CD4-positive, alpha-beta T cell treated with Interleukin-2 at 100 ng/mL for 4 hours (primary cell): Measurements from ENCODE around the gene ATP6V0D1.

ENCODE experiments used
- DNase-seq: peaks from one replicate; pipeline ENCODE4 v3.0.0-alpha.2; 2020; ENCODE audit warnings: low spot score

The ATP6V0D1 gene

DNA sequence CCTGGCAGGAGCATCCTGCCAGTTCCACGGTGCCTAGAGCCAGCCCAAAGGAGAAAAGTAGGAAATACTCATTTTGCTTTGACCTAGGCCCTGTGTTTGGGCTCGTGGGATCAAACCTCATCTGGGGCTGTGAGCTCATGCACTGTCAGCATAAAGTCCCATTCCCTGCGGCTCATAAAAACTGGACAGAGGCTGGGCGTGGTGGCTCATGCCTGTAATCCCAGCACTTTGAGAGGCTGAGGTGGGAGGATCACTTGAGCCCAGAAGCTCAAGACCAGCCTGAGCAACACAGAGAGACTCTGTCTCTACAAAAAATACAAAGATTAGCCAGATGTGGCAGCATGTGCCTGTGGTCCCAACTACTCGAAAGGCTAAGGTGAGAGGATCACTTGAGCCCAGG lies 17.9 kb downstream of the ATP6V0D1 start:
- DNase-seq: no peak

DNA sequence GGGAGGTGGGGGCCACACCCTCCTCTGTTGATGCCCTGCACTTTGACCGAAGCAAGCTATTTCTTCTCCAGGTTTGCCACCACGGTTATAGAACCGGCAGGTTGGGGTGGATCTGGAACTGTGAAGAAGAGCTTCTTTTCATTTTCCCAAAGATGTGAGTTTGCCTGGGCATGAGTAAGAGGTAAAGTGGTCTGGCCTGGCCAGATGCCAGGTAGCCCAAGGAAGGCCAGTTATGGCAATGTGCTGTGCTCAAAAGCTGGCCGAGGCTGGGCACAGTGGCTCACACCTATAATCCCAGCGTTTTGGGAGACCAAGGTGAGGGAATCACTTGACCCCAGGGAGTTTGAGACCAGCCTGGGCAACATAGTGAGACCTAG lies 18.7 kb downstream of the ATP6V0D1 start:
- no peak for DNase-seq

DNA sequence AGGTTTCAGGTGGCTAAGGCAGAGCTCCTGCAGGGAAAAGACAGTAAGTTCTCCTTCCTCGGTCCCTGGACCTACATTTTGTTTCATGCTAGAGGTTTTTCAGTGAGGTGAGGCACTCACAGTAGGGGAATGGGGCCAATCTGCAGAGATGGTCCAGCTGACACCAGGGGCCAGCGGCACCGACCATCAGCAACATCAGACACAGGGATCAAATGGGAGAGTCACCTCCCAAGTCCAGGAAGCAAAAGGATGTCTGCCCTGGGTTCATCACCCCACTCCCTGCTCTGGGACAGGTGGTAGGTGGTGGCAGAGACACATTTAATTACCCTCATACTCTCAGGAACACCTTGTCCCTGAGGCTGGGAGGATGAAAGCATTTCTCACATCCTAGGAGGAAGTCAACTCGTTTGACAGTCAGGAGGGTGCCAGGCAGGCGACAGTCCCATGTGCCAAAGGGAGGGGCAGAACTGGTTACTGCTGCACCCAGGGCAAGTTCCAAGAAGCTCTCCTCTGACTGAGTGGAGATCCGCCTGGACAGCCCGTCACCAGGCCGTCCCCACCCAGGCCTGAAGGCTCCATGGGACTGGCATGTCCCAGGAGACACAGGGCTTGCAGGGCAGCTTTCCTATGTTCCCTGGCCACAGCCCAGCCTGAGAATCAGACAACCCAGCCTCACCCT lies 19.2 kb downstream of the ATP6V0D1 start:
- no peak for DNase-seq

DNA sequence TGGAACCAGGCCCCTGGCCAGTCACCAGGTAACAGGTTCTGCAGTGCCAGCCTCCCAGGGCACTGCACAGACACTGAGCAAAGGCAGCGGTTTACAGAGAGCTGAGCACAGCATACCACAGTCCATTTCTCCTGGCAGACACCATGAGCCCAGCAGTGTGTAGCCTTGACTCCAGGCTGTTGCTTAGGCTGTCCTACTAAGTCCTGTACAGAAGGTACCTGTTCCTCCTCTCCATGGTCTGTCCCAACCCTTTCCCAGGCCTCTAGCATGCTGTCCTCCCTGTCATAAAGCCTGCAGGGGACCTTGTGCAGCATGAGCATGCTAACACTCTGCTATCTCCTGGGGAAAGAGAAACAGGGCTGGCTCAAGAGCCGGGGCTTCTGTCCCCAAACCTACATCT lies 20.0 kb downstream of the ATP6V0D1 start:
- no peak for DNase-seq

DNA sequence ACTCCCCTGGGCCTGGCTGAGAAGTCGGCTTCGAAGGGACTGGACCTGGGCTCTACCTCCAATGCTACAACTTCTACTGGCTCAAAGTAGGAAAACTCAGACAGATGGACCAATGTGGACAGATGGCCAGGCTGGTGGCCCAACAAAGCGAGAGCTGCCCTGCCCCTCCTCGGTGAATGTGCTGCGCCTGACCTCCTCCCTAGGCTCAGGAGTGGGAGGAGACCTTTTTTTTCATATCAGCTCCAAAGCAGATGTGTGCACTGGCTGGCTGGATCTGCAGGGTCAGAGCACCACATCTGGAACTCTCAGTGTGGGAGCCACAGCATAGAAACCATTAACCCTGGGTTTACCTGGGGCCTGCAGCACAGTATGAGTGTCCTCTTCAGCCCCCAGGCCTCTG lies 20.8 kb downstream of the ATP6V0D1 start:
- DNase-seq: no peak

DNA sequence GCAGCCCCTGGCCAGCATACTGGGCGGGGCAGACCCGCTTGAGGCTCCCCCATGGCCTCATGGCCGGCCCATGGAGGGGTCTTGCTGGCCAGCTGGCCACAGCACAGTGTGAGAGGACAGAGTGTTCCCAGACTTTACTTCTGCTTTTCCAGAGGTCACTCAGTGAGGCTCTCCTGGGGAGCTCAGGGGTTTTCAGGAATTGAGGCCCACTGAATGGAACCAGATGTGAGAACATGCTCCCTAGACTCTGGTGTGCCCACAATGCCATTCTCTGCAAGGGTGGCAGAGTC lies 21.2 kb downstream of the ATP6V0D1 start:
- no peak for DNase-seq

DNA sequence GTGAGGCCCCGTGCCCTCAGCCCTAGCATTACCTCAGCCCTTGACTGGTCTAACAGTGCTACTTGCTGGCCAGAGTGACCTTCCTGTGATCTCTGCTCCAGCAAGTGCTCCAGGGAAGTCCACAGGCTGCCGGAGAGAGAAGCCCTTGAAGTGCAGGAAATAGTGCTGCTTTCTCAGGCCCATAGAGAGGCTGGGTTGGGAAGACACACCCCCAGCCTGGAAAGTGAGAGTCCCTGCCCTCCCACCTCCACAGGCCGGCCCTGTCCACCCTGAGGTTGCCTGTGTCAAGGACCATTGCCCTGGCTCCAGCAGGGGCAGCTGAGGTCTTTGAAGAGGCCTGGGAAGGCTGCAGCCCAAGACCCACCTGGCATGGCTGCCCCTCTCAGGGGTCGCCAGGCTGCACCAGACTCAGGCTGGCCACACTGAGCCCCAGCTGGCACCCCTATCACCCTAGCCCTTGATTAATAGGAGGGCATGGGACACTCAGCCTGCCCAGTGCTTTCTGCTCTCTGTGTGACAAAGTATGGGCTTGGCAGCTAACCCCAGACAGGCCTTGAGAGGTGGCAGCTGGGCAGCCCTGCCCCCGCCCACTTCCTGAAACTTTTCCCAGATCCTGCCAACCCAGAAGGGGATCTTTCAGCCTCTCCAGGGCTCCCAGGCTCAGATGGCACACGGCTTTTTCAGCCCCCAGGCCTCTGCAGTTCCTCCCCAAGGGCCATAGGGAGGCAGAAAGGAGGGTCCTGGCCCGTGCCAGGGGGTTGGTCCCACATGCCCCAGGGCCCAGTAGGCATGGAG lies 21.7 kb downstream of the ATP6V0D1 start:
- DNase-seq: no peak

DNA sequence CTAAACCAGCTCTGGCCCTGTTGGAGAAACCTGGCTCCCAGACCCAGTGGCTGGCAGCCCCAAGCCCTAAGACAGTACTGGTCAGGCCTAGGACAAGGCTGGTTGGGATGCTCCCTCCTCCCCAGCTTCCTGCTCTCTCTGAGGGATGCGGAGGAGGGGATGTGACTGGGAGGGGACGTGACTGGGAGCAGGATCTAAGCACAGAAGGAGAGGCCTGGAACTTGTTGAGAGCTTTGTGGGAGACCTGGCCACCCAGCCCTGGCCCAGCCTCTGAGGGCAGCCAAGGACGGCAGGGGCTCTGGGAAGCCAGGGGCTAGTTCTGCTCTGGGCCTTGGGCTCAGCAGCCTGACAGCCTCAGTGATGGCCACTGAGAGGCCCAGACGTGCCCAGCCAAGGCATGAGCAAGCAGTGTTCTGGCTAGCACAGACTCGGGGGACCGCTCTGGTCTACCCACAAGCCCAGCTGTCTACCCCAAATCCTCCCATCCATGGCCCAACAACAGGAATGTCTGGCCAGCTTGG lies 22.8 kb downstream of the ATP6V0D1 start:
- no peak for DNase-seq

DNA sequence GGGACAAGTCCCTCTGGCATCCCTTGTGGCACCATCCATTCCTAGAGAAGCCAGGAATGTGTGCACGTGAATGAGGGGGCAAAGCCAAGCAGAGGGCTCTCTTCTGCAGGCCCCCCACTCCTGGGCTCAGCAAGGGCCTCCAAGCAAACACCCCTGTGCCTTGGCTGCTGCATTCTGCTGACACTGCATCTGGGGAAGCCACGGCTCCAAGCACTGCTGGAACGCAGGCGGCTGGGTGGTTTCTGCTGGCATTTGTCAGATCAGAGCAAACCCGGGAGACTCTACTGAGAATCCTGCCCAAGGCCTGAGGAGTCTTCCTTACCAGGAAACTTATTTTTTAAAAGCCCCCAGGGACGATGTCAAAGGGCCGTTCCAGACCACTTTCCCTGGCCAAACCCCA lies 23.3 kb downstream of the ATP6V0D1 start:
- DNase-seq: no peak

DNA sequence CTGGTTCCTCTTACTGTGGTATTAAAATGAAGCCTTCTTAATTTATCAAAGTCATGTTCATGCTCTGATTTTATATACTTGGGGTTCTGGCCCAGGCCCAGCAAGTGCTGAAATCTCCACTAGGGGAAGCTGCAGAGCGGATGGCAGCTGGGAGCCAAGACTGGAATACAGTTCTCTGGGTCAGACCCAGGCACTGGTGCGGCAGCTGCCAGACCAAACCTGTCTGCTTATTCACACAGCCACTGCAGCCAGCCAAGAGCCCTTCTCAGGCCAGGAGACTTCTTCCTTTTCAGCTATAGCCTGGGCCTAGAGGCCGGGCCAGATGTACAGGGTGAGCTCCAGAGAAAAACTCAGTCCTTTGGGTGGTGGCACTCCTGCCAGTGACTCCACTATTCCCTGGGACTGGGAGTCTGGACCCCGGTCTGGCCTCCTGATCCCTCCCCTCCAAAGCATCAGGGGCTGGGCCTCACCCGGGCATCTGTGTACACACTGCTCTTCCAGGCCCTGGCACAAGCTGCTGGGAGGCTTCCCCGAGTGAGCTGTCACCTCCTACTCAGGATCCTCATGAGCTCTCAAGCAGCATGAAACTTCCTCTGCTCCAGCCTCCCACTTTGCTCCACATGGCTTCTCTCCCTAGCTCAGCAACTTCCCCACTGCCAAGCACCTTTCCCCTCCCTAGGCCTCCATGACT lies 24.4 kb downstream of the ATP6V0D1 start:
- DNase-seq: no peak

DNA sequence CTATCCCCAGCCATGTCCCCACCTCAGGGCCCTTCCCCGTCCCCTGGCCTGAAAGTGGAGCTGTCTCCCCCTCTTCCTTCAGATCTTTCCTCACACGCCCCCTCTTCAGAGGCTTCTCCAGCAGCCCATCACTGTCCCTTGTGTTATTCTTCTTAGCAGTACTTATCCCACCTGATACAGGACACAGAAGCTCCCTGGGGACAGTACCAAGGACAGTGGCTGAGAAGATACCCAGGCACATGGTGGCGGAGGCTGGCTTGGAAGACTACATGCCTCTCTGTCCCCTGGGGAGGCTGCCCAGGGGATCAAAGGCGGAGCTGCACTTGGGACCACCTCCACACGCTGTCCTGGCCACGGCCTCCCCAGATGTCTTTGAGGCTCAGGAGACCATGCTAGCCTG lies 26.1 kb downstream of the ATP6V0D1 start:
- no peak for DNase-seq

DNA sequence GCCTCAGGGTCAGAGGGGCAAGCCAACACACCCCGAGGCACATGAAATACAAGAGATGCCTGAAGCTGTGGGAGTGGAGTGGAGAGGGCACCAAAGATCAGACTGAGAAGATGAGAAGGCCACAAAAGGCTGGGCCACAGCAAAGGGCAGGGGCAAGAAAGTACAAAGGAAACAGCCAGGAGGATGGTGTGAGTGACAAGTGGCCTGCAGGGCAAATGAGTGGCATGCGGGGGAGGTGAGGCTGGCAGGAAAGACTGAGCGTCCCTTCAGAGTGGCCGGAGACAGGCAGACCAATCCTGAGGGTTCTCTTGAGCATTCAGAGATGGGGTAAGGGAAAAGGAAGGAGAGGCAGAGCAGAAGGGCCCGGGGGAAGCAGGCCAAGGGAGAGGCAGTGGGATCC lies 26.9 kb downstream of the ATP6V0D1 start:
- DNase-seq: no peak

DNA sequence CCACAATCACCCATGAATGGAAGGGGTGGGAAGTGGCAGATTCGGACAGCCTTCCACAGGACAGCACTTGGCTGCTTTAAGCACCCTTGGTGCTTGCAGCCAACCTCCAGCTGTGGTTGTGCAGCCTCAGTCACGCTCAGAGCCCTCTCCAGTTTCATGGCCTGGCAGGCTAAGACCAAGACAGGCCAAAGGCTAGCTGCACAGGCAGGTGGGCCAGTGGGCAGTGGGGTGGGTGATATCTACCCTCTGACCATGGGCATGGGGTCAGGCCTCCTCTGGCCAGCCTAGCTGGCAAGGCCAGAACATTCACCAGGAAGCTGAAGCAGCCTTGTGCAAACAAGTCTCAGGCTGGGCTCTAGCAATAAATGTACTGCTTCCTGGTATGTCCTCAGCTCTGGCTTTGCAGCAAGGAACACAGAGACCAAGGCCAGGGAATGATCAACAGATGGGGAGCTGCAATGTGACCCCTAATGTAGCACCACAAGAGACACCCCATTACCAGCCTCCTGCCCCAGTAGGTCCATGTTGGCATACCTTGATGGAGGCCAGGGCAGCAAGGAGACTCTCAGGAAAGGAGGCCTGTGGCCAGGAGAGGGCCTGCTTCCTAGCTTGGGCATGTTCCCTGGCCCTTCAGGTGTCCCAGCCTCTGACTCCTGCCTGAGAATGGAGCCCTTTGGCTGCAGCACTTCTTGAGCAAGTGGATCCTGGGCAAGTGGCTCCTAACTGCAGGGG lies 29.1 kb downstream of the ATP6V0D1 start:
- DNase-seq: no peak

DNA sequence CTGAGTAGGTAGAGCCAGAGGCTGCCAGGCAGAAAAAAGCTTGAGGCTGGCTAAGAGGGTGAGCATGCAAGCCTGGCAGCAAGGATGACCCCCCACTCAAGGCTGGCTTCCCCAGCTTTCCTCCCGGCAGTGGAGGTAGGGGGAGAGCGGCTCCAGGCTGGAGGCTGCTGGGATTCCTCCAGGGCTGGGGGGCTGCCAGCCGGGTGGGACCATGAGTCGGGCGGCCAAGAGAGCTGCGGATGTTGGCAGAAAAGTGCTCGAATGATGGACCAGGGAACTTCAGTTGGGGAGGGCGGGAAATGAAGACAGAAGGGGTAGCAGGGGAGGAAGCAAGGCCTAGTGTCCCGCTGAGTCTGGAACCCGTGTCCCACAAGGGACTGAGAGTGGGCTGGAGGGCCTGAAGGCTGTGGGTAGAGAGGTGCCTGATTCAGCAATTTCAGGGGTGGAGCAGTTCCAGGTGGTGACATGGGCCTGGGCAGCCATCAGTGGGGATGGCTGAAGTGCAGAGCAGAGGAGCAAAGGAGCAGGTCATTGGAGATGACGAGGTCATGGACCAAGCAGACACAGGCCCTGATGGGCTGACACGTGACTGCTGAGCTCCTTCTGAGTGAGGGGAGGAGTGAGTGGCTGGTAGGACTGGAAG lies 29.8 kb downstream of the ATP6V0D1 start:
- no peak for DNase-seq

DNA sequence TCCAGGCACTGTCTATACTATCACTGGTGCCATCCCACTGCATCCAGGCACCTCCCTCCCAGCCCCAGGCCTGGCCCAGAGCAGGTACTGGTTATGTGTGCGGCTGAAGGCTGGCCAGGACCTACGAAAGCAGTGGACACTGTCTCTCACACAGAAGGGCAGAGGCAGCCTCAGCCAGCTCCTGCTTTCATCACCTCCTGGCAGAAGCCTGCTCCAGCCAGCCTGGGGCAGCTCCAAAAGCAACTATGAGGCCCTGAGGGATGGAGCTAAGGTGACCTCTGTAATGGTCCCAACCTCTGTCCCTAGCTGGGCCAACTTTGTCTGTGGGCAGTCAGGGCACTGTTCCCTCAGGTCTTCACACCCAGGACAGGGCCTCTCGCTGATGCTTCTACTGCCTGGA lies 31.2 kb downstream of the ATP6V0D1 start:
- DNase-seq: no peak

DNA sequence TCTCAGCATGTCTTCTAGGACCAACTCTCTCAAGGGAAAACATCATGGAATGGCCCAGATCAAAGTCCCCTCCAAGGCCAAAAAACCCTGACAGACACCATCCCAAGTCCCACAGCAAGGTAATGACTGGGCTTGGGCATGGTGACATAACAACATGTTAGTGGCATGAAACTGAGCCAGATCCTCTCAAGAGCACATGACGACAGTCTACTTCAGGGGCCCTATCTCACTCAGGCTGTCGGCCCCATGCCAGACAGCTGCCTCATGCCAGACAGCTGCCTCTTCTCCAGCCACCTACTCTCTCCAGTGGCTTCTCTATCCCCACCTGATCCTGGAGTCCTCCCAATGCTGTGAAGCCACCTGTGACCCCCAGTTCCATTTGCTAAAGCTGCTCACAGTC lies 31.6 kb downstream of the ATP6V0D1 start:
- no peak for DNase-seq

DNA sequence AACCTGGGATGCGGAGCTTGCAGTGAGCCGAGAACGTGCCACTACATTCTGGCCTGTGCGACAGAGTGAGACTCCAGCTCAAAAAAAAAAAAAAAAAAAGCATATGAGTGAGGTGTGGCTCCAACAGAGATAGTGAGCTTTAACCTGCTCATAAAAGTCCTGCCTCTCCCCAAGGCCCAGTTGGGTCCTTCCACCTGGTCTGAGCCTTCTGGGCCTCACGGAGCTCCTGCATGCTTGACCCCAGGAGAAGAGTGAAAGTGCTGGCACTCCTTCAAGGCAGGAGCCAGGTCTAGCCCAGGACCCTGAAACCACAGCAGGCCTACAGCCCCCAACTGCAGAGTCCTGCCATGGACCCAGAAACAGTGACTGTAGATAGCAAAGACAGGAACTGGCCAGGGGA lies 32.4 kb downstream of the ATP6V0D1 start:
- no peak for DNase-seq

DNA sequence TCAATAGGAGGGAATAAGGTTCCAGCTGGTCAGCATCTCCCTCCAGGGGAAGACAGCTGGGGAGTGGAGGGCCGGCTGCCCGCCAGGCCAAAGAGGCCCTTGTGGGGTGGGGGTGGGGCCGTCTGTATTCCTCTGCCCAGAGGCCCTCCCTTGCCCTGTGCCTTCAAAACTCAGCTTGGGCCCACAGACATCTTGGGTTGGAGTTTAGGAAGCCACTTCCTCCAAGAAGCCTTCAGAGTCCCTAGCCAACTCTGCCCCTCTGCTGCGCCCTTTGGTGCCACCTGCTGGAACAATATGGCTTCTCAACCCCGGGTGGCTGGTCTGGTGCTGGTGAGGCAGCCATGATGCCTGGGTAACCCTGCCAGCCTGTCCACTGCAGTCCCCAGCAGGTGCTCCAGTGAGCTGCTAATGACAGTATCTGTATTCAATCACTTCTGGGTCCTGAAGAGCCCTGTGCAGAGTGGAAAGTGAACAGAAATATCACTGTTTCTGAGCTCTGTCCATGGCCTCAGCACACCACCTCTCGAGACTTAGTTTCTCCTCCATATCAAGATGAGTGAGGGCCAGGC lies 33.4 kb downstream of the ATP6V0D1 start:
- DNase-seq: peak; percentile 50

DNA sequence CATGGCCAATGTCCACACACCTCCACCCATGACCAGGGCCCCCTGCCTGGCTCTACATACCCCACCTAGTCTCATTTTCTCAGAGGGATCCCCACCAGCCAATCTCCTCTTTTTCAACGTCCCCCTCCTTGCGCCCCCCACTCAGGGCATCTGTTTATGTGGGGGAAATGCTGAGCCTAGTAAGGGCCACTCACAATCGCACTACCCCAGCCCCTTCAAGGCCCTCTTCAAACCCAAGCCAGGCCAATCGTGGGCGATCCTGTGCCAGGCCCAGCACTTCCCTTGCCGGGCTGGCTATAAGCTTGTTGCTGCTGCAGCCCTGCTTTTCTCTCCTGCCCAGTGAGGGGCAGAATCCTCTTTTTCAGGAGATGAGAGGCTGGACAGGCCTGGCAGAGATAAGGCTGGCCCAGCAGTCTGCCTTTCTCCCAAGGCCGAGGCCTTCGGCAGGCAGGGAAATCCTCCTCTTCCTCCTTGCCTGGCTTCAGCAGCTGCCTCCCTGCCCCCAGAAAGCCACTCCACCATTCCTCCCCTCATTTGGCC lies 33.9 kb downstream of the ATP6V0D1 start:
- no peak for DNase-seq

DNA sequence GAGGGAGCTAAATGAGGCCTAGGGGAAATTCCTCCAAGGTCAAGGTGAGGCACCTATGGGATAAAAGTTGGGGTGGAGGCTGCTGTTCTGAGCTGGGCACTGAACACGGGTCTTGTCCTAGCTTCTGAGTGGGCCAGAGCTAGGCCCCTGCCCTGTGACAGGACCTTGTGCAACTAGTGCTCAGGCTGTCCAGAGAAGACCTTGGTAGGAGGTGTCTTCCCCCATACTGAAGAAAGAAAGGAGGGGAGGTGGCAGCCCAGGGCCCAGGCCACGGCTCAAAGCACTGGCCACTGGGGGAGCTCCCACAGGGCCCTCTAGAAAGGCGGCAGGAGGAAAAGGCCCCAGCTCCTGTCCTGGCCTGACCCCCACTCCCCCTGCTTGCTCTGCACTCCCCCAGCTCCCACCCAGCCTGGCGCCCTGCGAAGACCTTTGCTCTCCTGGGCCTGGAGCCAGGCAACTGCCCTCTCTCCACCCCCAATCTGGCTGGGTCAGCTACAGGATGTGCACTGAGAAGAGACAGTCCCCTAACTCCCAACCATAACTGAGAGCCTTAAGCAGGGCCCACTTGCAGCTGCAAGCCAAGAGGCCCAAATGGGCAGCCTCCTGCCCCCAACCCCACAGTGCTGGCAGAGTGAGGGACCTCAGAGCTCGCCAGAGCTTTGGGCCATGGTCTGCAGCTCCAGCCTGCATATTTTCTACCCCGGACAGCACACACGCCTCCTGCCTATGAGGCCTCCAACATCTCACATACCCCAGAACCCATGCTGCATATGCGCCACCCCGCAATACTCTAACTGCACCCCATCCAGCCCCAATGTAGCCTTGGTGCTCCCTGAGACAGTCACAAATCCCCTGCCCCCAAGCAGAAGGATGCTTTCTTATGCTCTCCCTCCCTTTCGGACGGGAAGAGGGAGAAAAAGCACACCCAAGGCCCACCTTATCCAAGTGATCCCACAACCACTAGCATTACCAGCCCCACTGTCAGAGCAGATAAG lies 34.7 kb downstream of the ATP6V0D1 start:
- no peak for DNase-seq
